ENCODE results near the gene GALNT4. TPM values are rescaled to one million over a fixed set of nuclear protein-coding genes. Genes with fewer than 3 reads are reported as not detected.

Gene GALNT4
- total RNA-seq, 1 experiment from 2014 or later = 10.7 TPM

DNA sequence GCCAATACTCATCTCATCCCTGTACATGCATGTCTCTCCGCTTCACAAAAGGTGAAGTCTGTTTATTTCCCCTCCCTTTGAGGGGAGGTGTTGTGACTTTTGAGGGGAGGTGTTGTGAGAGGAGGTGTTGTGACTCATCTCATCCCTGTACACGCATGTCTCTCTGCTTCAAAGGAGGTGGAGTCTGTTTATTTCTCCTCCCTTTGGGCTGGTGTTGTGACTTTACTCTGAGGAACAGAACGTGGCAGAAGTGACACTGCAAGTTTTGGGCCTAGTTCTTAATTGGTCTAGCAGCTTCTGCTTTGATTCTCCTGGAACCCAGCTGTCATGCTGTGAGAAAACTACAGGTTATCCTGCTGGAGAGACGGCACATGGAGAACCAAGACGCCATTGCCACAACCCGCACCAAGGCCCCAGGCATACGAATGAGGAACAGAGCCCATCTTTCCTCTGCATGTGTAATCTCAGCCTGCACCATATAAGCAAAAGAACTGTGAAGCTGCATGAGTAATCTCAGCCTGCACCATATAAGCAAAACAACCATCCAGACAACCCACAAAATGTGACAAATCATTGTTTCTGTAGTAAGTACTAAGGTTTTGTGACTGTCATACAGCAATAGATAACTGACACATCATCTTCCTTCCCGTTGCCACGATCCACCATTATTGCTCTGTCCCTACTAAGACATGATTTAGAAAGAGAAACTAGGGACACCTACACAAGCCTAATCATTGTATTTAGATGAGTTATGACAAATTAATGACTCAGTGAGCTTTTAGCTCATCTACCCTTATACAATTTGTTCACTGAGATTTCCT is 30.0 kb downstream of the GALNT4 start:
- DNase-seq (ENCODE audit: extremely low read depth, low read depth) = no peak

DNA sequence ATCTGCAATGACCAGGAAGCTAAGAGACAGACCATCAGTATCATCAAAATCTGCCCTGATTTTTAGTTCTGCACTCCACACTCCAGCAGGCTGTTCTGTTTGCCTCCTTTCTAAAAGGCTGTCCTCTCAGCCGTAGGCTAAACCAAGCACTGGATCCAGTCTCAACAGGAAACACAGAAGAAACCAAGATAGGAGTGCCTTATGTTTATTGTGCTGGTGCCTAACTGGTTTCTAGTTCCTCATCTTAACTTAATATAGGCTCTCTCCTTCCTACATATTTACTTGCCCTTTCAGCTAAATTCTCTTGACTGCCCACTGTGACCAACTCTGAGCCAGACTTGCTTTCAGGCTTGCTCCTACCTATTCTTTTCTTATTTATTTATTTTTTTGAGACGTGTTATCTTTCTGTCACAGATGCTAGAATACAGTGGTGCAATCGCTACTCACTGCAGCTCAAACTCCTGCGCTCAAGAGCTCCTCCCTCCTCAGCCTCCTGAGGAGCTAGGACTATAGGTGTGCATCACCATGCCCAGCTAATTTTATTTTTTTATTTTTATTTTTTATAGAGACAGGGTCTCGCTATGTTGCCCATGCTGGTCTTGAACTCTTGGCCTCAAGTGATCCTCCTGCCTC is 30.8 kb downstream of the GALNT4 start:
- no peak for DNase-seq (ENCODE audit: extremely low read depth, low read depth)

- DNase-seq (ENCODE audit: extremely low read depth, low read depth) = no peak
Observed at GRCh38 chr12:89492883-89493282, 31.7 kb downstream of the GALNT4 start.

GRCh38 chr12:89490922-89491321 is 33.7 kb downstream of the GALNT4 start:
- DNase-seq (ENCODE audit: extremely low read depth, low read depth) = no peak

GRCh38 chr12:89486264-89486663 is 38.3 kb downstream of the GALNT4 start:
- no peak for DNase-seq (ENCODE audit: extremely low read depth, low read depth)

DNA sequence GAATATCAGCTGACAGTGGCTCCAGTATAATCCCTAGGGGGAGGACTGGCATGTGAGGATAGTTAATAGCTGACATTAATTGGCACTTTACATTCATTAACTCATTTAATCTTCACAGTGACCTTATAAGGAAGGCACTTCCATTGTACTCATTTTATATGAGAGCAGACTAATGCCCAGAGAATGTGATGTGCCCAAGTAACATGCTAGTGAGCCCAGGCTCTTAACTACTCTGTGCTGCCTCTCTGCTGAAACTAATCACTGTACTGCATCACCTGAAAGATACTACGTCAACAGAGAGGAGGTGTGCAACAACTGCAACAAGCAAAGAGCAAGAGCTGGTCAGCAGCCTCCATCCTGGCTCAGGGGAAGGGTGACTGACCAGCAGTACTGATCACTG is 40.1 kb downstream of the GALNT4 start:
- no peak for DNase-seq (ENCODE audit: extremely low read depth, low read depth)

DNA sequence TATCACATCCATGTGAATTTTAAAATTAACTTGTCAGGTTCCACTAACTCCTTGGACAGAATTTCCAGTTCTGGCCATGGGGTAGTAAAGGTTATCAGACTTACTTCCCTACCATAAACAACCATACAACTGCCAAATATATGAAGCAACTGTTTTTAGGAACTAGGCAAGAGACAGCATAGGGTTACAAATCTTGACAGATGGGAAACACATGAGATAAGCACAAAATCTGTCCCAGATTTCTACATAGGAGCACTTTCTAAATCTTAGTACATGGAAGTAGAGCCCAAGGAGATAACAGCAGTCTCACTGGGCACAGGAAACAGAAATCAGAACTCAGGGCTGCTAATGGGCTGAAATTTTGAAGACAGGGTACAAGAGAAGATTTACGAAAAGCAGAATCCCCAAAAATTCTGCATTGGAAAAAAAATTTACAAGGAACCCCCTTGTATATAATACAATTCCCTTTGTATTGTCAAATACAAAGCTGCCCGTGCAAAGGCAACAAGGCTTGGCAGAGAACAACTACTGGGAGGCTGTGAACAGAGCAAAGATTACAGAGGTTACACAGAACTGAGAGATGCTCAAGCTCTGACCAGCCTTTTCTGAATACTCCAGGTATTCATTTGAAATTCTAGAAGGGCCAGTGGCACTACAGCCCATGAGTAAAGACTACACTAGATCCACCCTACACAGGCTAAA is 43.2 kb downstream of the GALNT4 start:
- DNase-seq (ENCODE audit: extremely low read depth, low read depth) = no peak

GRCh38 chr12:89479982-89480381 is 44.6 kb downstream of the GALNT4 start:
- DNase-seq (ENCODE audit: extremely low read depth, low read depth) = no peak

- no peak for DNase-seq (ENCODE audit: extremely low read depth, low read depth)
Observed at GRCh38 chr12:89477633-89478279, 46.8 kb downstream of the GALNT4 start.

GRCh38 chr12:89476904-89477595 is 47.5 kb downstream of the GALNT4 start:
- DNase-seq (ENCODE audit: extremely low read depth, low read depth) = no peak

DNA sequence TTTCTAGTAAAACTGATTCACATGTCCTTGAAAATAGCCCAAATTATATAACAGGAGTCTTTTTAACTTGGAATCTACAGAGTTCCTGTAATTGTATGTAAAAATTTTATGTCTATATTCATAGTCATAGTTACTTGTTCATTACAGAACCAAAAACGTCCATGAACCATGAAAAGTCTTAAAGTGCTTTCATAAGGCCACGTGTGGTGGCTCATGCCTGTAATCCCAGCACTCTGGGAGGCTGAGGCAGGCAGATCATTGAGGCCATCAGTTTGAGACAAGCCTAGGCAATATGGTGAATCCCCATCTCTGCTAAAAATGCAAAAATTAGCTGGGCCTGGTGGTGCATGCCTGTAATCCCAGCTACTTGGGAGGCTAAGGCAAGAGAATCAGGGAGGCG is 48.4 kb downstream of the GALNT4 start:
- no peak for DNase-seq (ENCODE audit: extremely low read depth, low read depth)

DNA sequence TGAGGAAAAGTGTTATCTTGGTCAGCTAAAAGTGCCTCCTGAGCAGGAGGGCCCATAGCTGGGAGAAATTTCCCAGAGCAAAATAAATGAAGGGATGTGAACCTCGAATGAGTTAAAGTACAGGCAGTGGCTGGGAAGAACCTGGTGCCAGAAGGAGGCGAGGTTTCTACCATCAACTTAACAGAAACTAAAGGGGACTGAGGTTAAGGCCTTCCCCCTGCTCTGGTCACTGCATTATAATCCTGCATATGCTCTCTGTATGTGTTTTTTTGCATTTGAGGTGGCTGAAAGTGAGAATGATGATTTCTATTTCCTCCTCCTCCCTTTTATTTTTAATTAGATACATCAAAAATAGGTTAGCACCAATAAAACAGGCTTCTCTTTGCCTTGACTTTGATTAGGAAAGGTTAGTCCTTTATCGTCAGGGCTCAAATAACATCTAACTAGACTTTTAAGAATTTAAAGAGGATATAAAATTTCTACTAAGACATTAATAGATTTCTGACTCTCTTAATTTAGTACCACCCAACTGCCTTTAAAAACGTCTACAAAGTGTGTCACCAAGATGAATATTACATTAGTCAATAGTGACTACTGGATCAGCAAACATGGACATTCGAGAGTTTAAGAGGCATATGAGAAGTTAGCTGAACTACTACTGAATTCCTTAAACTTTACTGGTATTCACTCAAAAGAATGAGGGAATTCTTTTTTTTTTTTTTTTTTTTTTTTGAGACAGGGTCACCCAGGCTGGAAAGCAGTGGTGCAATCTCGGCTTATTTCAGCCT is 49.2 kb downstream of the GALNT4 start:
- DNase-seq (ENCODE audit: extremely low read depth, low read depth) = no peak

GRCh38 chr12:89474615-89475014 is 50.0 kb downstream of the GALNT4 start:
- no peak for DNase-seq (ENCODE audit: extremely low read depth, low read depth)

Small RNA genes lying within 50 kb of the gene (small RNA-seq; reads per million reads assigned to genes)
- gene AC025034.2 = 0 reads per million in 2 experiments
- 0 reads per million in 2 experiments for gene POC1B-GALNT4

Other genes starting within 250 kb of the GALNT4 start
- 172 and 186 TPM in 2 replicates for gene DUSP6, start 172.3 kb downstream of the GALNT4 start, total RNA-seq (2014; rRNA removed; shearing (Covaris generic))
- 39.2 and 43.9 TPM in 2 replicates for gene POC1B, start 1.3 kb upstream of the GALNT4 start, total RNA-seq (2014; rRNA removed; shearing (Covaris generic))
- gene ATP2B1, start 184.0 kb upstream of the GALNT4 start, total RNA-seq (2014; rRNA removed; shearing (Covaris generic)) = 201 and 228 TPM in 2 replicates